Fibroblast of skin of left biceps (primary cell): ENCODE results near the gene RHOT1.
A peak's percentile ranks its signal among the peaks of the same experiment; 100 is the strongest.
"Not testable (repeated sequence)": the region's sequence is repeated elsewhere in the genome, so short reads cannot be mapped to it uniquely, and the experiment has no call there.

Experiments
- DNase-seq, 2 experiments: peaks; one replicate each; pipeline ENCODE4 v3.0.0-alpha.2; 2013; ENCODE audit warnings: low read depth in 2 of 2

Gene RHOT1

GRCh38 chr17:32124985-32125847 lies 17.1 kb upstream of the RHOT1 start:
- DNase-seq, result no peak

- no peak for DNase-seq
Measured at GRCh38 chr17:32125848-32126153, 16.5 kb upstream of the RHOT1 start.

GRCh38 chr17:32126325-32126724 lies 16.0 kb upstream of the RHOT1 start:
- DNase-seq, result no peak

GRCh38 chr17:32126746-32127145 lies 15.6 kb upstream of the RHOT1 start:
- DNase-seq, result no peak

GRCh38 chr17:32127158-32127897 lies 15.0 kb upstream of the RHOT1 start:
- DNase-seq, result peak; percentile 20 to 22

- DNase-seq, result not testable (repeated sequence)
Measured at GRCh38 chr17:32128470-32128869, 13.8 kb upstream of the RHOT1 start.

GRCh38 chr17:32135497-32136117 lies 6.7 kb upstream of the RHOT1 start:
- not testable (repeated sequence) for DNase-seq

GRCh38 chr17:32136856-32137255 lies 5.4 kb upstream of the RHOT1 start:
- no peak for DNase-seq

- DNase-seq, result not testable (repeated sequence)
Measured at GRCh38 chr17:32139504-32139903, 2.8 kb upstream of the RHOT1 start.

- DNase-seq, result peak; percentile 72 to 76
Measured at GRCh38 chr17:32141258-32141657, 1.0 kb upstream of the RHOT1 start.

GRCh38 chr17:32141679-32142037 lies 644 bp upstream of the RHOT1 start:
- DNase-seq, result no peak

- no peak for DNase-seq
Measured at GRCh38 chr17:32142857-32143526, 690 bp downstream of the RHOT1 start.

- DNase-seq, result no peak
Measured at GRCh38 chr17:32143527-32143870, 1.2 kb downstream of the RHOT1 start.

GRCh38 chr17:32144442-32144841 lies 2.1 kb downstream of the RHOT1 start:
- not testable (repeated sequence) for DNase-seq

GRCh38 chr17:32148351-32148750 lies 6.0 kb downstream of the RHOT1 start:
- no peak for DNase-seq

- no peak for DNase-seq
Measured at GRCh38 chr17:32150358-32150757, 8.1 kb downstream of the RHOT1 start.

GRCh38 chr17:32152130-32152529 lies 9.8 kb downstream of the RHOT1 start:
- no peak for DNase-seq

- no peak for DNase-seq
Measured at GRCh38 chr17:32155896-32156295, 13.6 kb downstream of the RHOT1 start.

GRCh38 chr17:32156656-32157055 lies 14.4 kb downstream of the RHOT1 start:
- DNase-seq, result no peak

GRCh38 chr17:32157225-32157624 lies 14.9 kb downstream of the RHOT1 start:
- no peak for DNase-seq

- no peak for DNase-seq
Measured at GRCh38 chr17:32158870-32159585, 16.7 kb downstream of the RHOT1 start.
